GM12878 (cell line): ENCODE data around the gene COTL1. TPM values are rescaled to one million over a fixed set of nuclear protein-coding genes. Genes with fewer than 3 reads are reported as not detected.

Experiments
- ATAC-seq: fragments of 200-7000 bp; cut with Tn5 transposase; 3 replicates; pipeline ENCODE4 v1.9.1; 2020; ENCODE audit warnings: mild to moderate bottlenecking, moderate library complexity
- BruUV-seq: library from RNA; stranded (reverse); fragments of 400-500 nt; replicated peaks from 2 replicates; lab custom pipeline; 2021; lab: Mats Ljungman, UMichigan
- CTCF ChIA-PET: fragments of 300-600 bp; sonication (Branson Sonifier 250); formaldehyde crosslinking; extraction: SDS; loops from one replicate; lab custom pipeline; 2021; ENCODE audit warnings: inconsistent platforms; lab: Yijun Ruan, JAX
- POLR2A ChIA-PET: fragments of 350-600 bp; formaldehyde crosslinking; extraction: SDS; loops from one replicate; lab custom pipeline; 2021; ENCODE audit warnings: inconsistent platforms; lab: Charles Lee
- RAD21 ChIA-PET: fragments of 300-600 bp; sonication (Branson Sonifier 250); formaldehyde crosslinking; loops from one replicate; lab custom pipeline; 2023; ENCODE audit warnings: antibody characterized with exemption; ENCODE audit not compliant: unreplicated experiment; lab: Charles Lee
- SMC1A ChIA-PET: fragments of 300-600 bp; sonication (Branson Sonifier 250); formaldehyde crosslinking; loops from one replicate; lab custom pipeline; 2023; ENCODE audit not compliant: unreplicated experiment, uncharacterized antibody; lab: Charles Lee
- DNase-seq: peaks from one replicate; pipeline ENCODE4 v3.0.0-alpha.2; 2011; ENCODE audit warnings: low read depth, low spot score
- FAIRE-seq: peaks from 3 replicates; lab custom pipeline; 2011; peaks lifted over from hg19 to GRCh38; lab: Jason Lieb, UNC
- H2AFZ ChIP-seq: 2 replicates; pipeline ENCODE4 v1.6.0; 2011; ENCODE audit warnings: low read depth, low read length, control low read depth; ENCODE audit not compliant: control insufficient read depth
- H3K27ac ChIP-seq: 2 replicates; pipeline ENCODE4 v1.5.1; 2011; ENCODE audit warnings: control low read depth; ENCODE audit not compliant: control insufficient read depth, insufficient read depth
- H3K27me3 ChIP-seq, 2 experiments: replicated peaks in 1 of 2; 2 replicates each; pipeline versions ENCODE4 v1.6.0 to v1.6.1; 2011; ENCODE audit warnings: low read length in 1 of 2; ENCODE audit not compliant: control insufficient read depth in 2 of 2, insufficient read depth in 2 of 2
- H3K36me3 ChIP-seq, 2 experiments: 2 replicates each; pipeline ENCODE4 v1.5.1; 2011; ENCODE audit warnings: low read length in 1 of 2; ENCODE audit not compliant: control insufficient read depth in 2 of 2, insufficient read depth in 2 of 2
- H3K4me1 ChIP-seq: 2 replicates; pipeline ENCODE4 v1.6.1; 2011; ENCODE audit warnings: mild to moderate bottlenecking, low read length, moderate library complexity, mixed read lengths; ENCODE audit not compliant: control insufficient read depth, insufficient read depth
- H3K4me2 ChIP-seq: 2 replicates; pipeline ENCODE4 v1.6.0; 2011; ENCODE audit warnings: control low read depth; ENCODE audit not compliant: control insufficient read depth, insufficient read depth
- H3K4me3 ChIP-seq: fragments of 200-600 bp; sonication (generic); 2 replicates; pipeline ENCODE4 v1.5.1; 2016
- H3K79me2 ChIP-seq: 2 replicates; pipeline ENCODE4 v1.6.0; 2011; ENCODE audit warnings: low read length; ENCODE audit not compliant: control insufficient read depth, insufficient read depth
- H3K9ac ChIP-seq: 2 replicates; pipeline ENCODE4 v1.8.0; 2011; ENCODE audit warnings: low read length, control low read depth, mixed read lengths; ENCODE audit not compliant: control insufficient read depth, insufficient read depth
- H3K9me3 ChIP-seq: replicated peaks from 3 replicates; pipeline ENCODE4 v1.5.1; 2011; ENCODE audit warnings: mild to moderate bottlenecking, low read length; ENCODE audit not compliant: control insufficient read depth, insufficient read depth
- H4K20me1 ChIP-seq: 2 replicates; pipeline ENCODE4 v1.6.0; 2011; ENCODE audit not compliant: control insufficient read depth, insufficient read depth
- BHLHE40 ChIP-seq, 2 experiments: fragments of 450-650 bp in 1 of 2; IDR thresholded peaks; 2 replicates each; pipeline ENCODE4 v1.6.1; 2011 to 2017; ENCODE audit warnings: low read depth in 2 of 2, borderline replicate concordance in 1 of 2, improper control_type of control experiment in 1 of 2, low read length in 1 of 2, mild to moderate bottlenecking in 1 of 2
- DPF2 ChIP-seq: fragments of 450-650 bp; IDR thresholded peaks from 2 replicates; pipeline ENCODE4 v1.6.1; 2017; ENCODE audit warnings: mild to moderate bottlenecking
- E2F4 ChIP-seq: IDR thresholded peaks from 2 replicates; pipeline ENCODE4 v1.6.1; 2012; ENCODE audit warnings: low read depth, low read length, improper control_type of control experiment
- IKZF2 ChIP-seq, 2 experiments: fragments of 450-650 bp; IDR thresholded peaks; 2 replicates each; pipeline ENCODE4 v1.6.1; 2017; ENCODE audit warnings: mild to moderate bottlenecking in 2 of 2, moderate library complexity in 2 of 2
- MYB ChIP-seq: fragments of 150-350 bp; IDR thresholded peaks from 2 replicates; pipeline ENCODE4 v1.6.1; 2014; ENCODE audit warnings: mild to moderate bottlenecking, low read depth, low read length, borderline replicate concordance
- PAX8 ChIP-seq: fragments of 450-650 bp; IDR thresholded peaks from 2 replicates; pipeline ENCODE4 v1.6.1; 2017; ENCODE audit warnings: mild to moderate bottlenecking, moderate library complexity
- PKNOX1 ChIP-seq: fragments of 450-650 bp; IDR thresholded peaks from 2 replicates; pipeline ENCODE4 v1.6.1; 2016; ENCODE audit warnings: mild to moderate bottlenecking
- REST ChIP-seq: IDR thresholded peaks from 2 replicates; pipeline ENCODE4 v1.6.1; 2012; ENCODE audit warnings: mild to moderate bottlenecking, low read depth, low read length
- RFX5 ChIP-seq: IDR thresholded peaks from 2 replicates; pipeline ENCODE4 v1.6.1; 2011; ENCODE audit warnings: low read depth, low read length, improper control_type of control experiment
- STAT3 ChIP-seq: IDR thresholded peaks from 2 replicates; pipeline ENCODE4 v1.6.1; 2011; ENCODE audit warnings: low read depth, low read length, improper control_type of control experiment
- YBX1 ChIP-seq: fragments of 450-650 bp; IDR thresholded peaks from 2 replicates; pipeline ENCODE4 v1.6.1; 2016; ENCODE audit warnings: antibody characterized with exemption
- ZNF622 ChIP-seq: fragments of 450-650 bp; IDR thresholded peaks from 2 replicates; pipeline ENCODE4 v1.6.1; 2017; ENCODE audit warnings: mild to moderate bottlenecking, inconsistent platforms
- ZNF687 ChIP-seq: fragments of 450-650 bp; IDR thresholded peaks from 2 replicates; pipeline ENCODE4 v1.6.1; 2017; ENCODE audit warnings: mild to moderate bottlenecking, moderate library complexity
- ZSCAN29 ChIP-seq: fragments of 450-650 bp; IDR thresholded peaks from 2 replicates; pipeline ENCODE4 v1.6.1; 2017; ENCODE audit warnings: mild to moderate bottlenecking, moderate library complexity
- WGBS: methylation state at CpG from one replicate; pipeline ENCODE4 v1.1.6; 2016; ENCODE audit warnings: low lambda C conversion rate; ENCODE audit not compliant: insufficient replicate concordance, insufficient coverage; ENCODE audit errors: missing lambda C conversion rate; 5-methylcytosine and 5-hydroxymethylcytosine counted together
- in situ Hi-C: fragments of 300-500 bp; cut with MboI; formaldehyde crosslinking; loops from 9 replicates; pipeline ENCODE4 v1.14.3; 2018; ENCODE audit warnings: mixed read lengths
- intact Hi-C: fragments of 100-400 bp; cut with micrococcal nuclease; formaldehyde crosslinking; loops from one replicate; pipeline ENCODE4 v1.14.2; 2022; ENCODE audit not compliant: unreplicated experiment
- polyA plus RNA-seq, 11 experiments: library from polyadenylated mRNA; depleted of rRNA in 4 of 11; unstranded in 6 of 11; stranded (reverse) in 5 of 11; fragments of >200 nt; fragmentation: Nextera tagmentation in 4 of 11; fragmentation: Illumina TruSeq in 1 of 11; extraction: Ambion mirVana in 4 of 11; extraction: Trizol in 1 of 11; gene quantifications; 1 replicate in 1 of 11; 2 replicates in 10 of 11; pipeline versions ENCODE4 v1.2.1 to v1.2.3, GENCODE V29; 2011 to 2016; ENCODE audit warnings: inconsistent platforms in 2 of 11, missing spikeins in 2 of 11, low read depth in 1 of 11
- total RNA-seq, 4 experiments: library from RNA; depleted of rRNA in 3 of 4; stranded (reverse); fragments of >200 nt in 3 of 4; fragmentation: Illumina TruSeq in 1 of 4; extraction: Trizol in 1 of 4; gene quantifications; 2 replicates each; pipeline versions ENCODE4 v1.2.1 to v1.2.3, GENCODE V29; 2013 to 2021

The COTL1 gene
- total and polyA plus RNA-seq, 10 of the 15 experiments (the other 5 are each of a cell fraction or from before 2014, with no cell fraction given): 140 to 894 (median 330) TPM

- Histone ChIP-seq H4K20me1 (no peaks in the 10 kb centered on the region), H3K9ac (no peak overlapping the region; the same call in 1 of the 2 replicates), H3K4me3 (no peak overlapping the region), H3K36me3 (no peaks in the 10 kb centered on the region), H3K27ac (no peak overlapping the region), H3K9me3 (no peaks in the 10 kb centered on the region), H3K4me1 (peaks cover 18% of the 10 kb centered on the region), H3K79me2 (no peaks in the 10 kb centered on the region), H3K27me3 (no peaks in the 10 kb centered on the region; a peak in 1 of 4 replicates), H3K4me2 (no peak overlapping the region), H2AFZ (peak overlapping the region; percentile 51)
- in situ Hi-C loops: no loop called here
- no TSS peak for BruUV-seq
- ChIA-PET POLR2A (interaction anchor here (0.6 to 1.6 kb wide), 7 partner anchors 11 to 174 kb away, joined by 3 to 5 read pairs (median 4); no protein-coding TSS in a partner anchor), RAD21 (interaction anchor here (0.6 to 1.0 kb wide), 4 partner anchors 10 to 38 kb away, joined by 3 to 6 read pairs (median 4); no protein-coding TSS in a partner anchor), CTCF (interaction anchor here (0.7 to 1.7 kb wide), 6 partner anchors 28 to 174 kb away, joined by 3 to 5 read pairs (median 4); no protein-coding TSS in a partner anchor), SMC1A (interaction anchor here (0.8 to 2.7 kb wide), 7 partner anchors 10 to 69 kb away, joined by 3 to 14 read pairs (median 5); no protein-coding TSS in a partner anchor)
- ATAC-seq: peak; percentile 51
- peak; percentile 47 for FAIRE-seq
- DNase-seq: no peak
- TF ChIP-seq ZNF622 (no peak), MYB (no peak), BHLHE40 (IDR thresholded peaks at IDR 0.05; ENCODE audit: borderline replicate concordance in 1 of 2, low read depth in 2 of 2, low read length in 1 of 2) (no peak), STAT3 (no peak), ZNF687 (no peak), YBX1 (no peak), REST (no peak), DPF2 (no peak), IKZF2 (IDR thresholded peaks at IDR 0.05) (no peak), RFX5 (no peak), PAX8 (no peak), E2F4 (no peak), ZSCAN29 (no peak), PKNOX1 (no peak)
- WGBS: 36% methylated on average over 4 of the region's 4 CpGs
- intact Hi-C loops: no loop called here
Measured at GRCh38 chr16:84552135-84552534, 65.7 kb downstream of the COTL1 start.
